ENCODE measurements around the gene NUCB1.
"Not testable (repeated sequence)": the region's sequence is repeated elsewhere in the genome, so short reads cannot be mapped to it uniquely, and the experiment has no call there.

NUCB1 gene

GRCh38 chr19:48899781-48900476 is at the start of gene NUCB1:
TSS of gene NUCB1 (plus strand) at chr19:48900312. CDS start at chr19:48900797, 485 bp downstream.
- peak; percentile 99 for DNase-seq (ENCODE audit: low spot score)

- no peak for DNase-seq (ENCODE audit: low spot score)
These were observed 47.8 kb upstream of the NUCB1 start for GRCh38 chr19:48852292-48852691.

- DNase-seq (ENCODE audit: low spot score) = no peak
These were observed 46.6 kb upstream of the NUCB1 start for GRCh38 chr19:48853483-48853882.

- no peak for DNase-seq (ENCODE audit: low spot score)
These were observed 46.0 kb upstream of the NUCB1 start for GRCh38 chr19:48854103-48854502.

- DNase-seq (ENCODE audit: low spot score) = no peak
These were observed 43.2 kb upstream of the NUCB1 start for GRCh38 chr19:48856921-48857320.

GRCh38 chr19:48858984-48859710 is 41.0 kb upstream of the NUCB1 start:
- no peak for DNase-seq (ENCODE audit: low spot score)

- no peak for DNase-seq (ENCODE audit: low spot score)
These were observed 40.2 kb upstream of the NUCB1 start for GRCh38 chr19:48859711-48860572.

GRCh38 chr19:48861313-48861712 is 38.8 kb upstream of the NUCB1 start:
- DNase-seq (ENCODE audit: low spot score) = no peak

- no peak for DNase-seq (ENCODE audit: low spot score)
These were observed 37.3 kb upstream of the NUCB1 start for GRCh38 chr19:48862827-48863226.

GRCh38 chr19:48866692-48867091 is 33.4 kb upstream of the NUCB1 start:
- no peak for DNase-seq (ENCODE audit: low spot score)

- DNase-seq (ENCODE audit: low spot score) = no peak
These were observed 32.9 kb upstream of the NUCB1 start for GRCh38 chr19:48867123-48867745.

- no peak for DNase-seq (ENCODE audit: low spot score)
These were observed 32.4 kb upstream of the NUCB1 start for GRCh38 chr19:48867746-48868113.

- no peak for DNase-seq (ENCODE audit: low spot score)
These were observed 31.8 kb upstream of the NUCB1 start, which contains the start of gene PLEKHA4 for GRCh38 chr19:48868114-48868886. TSS of gene PLEKHA4 (minus strand) at chr19:48868617. CDS start at chr19:48867620, 997 bp downstream.

- no peak for DNase-seq (ENCODE audit: low spot score)
These were observed 30.1 kb upstream of the NUCB1 start for GRCh38 chr19:48870048-48870447.

GRCh38 chr19:48871471-48872181 is 28.5 kb upstream of the NUCB1 start:
- DNase-seq (ENCODE audit: low spot score) = not testable (repeated sequence)

GRCh38 chr19:48872182-48872883 is 27.8 kb upstream of the NUCB1 start, which contains the start of gene PPP1R15A:
TSS of gene PPP1R15A (plus strand) at chr19:48872421. CDS start at chr19:48873234, 813 bp downstream.
- DNase-seq (ENCODE audit: low spot score) = peak; percentile 99

- DNase-seq (ENCODE audit: low spot score) = peak; percentile 69
These were observed 27.1 kb upstream of the NUCB1 start for GRCh38 chr19:48872884-48873475.

GRCh38 chr19:48873476-48874302 is 26.4 kb upstream of the NUCB1 start:
- no peak for DNase-seq (ENCODE audit: low spot score)

All from Ammon's horn (tissue), 1 donor.